H9 (cell line): ENCODE results near the gene TADA2A. TPM values are rescaled to one million over a fixed set of nuclear protein-coding genes. Genes with fewer than 3 reads are reported as not detected.

ENCODE experiments used
- DNase-seq: peaks from one replicate; pipeline ENCODE4 v3.0.0-alpha.2; 2017
- H2AFZ ChIP-seq: one replicate; pipeline ENCODE4 v1.6.1; 2013; ENCODE audit warnings: mild to moderate bottlenecking, low read length, control low read depth, moderate library complexity
- H2AK5ac ChIP-seq: 2 replicates; pipeline ENCODE4 v1.6.1; 2013; ENCODE audit warnings: low read length, control low read depth, mixed read lengths; ENCODE audit not compliant: insufficient read length
- H2BK120ac ChIP-seq: one replicate; pipeline ENCODE4 v1.6.1; 2013; ENCODE audit warnings: low read depth, mild to moderate bottlenecking, low read length, control low read depth, inconsistent platforms; ENCODE audit not compliant: poor library complexity, severe bottlenecking
- H2BK12ac ChIP-seq: 2 replicates; pipeline ENCODE4 v1.6.1; 2013; ENCODE audit warnings: low read length, control low read depth, mixed read lengths, low read depth; ENCODE audit not compliant: insufficient read length
- H2BK15ac ChIP-seq: 2 replicates; pipeline ENCODE4 v1.6.1; 2013; ENCODE audit warnings: low read depth, low read length, control low read depth
- H2BK20ac ChIP-seq: one replicate; pipeline ENCODE4 v1.6.1; 2013; ENCODE audit warnings: low read depth, mild to moderate bottlenecking, low read length, control low read depth, inconsistent platforms; ENCODE audit not compliant: poor library complexity, severe bottlenecking
- H2BK5ac ChIP-seq: 2 replicates; pipeline ENCODE4 v1.6.1; 2013; ENCODE audit warnings: low read length, control low read depth, mixed read lengths; ENCODE audit not compliant: insufficient read length
- H3K14ac ChIP-seq: 2 replicates; pipeline ENCODE4 v1.6.1; 2013; ENCODE audit warnings: low read length, control low read depth; ENCODE audit not compliant: insufficient read depth
- H3K18ac ChIP-seq: 2 replicates; pipeline ENCODE4 v1.6.1; 2013; ENCODE audit warnings: low read depth, mild to moderate bottlenecking, mixed read lengths, low read length, control low read depth; ENCODE audit not compliant: insufficient read length
- H3K23ac ChIP-seq: 2 replicates; pipeline ENCODE4 v1.6.1; 2013; ENCODE audit warnings: low read length, control low read depth, mixed read lengths, low read depth; ENCODE audit not compliant: insufficient read length
- H3K23me2 ChIP-seq: 2 replicates; pipeline ENCODE4 v1.6.1; 2013; ENCODE audit warnings: low read depth, mild to moderate bottlenecking, mixed read lengths, low read length, control low read depth; ENCODE audit not compliant: insufficient read length, poor library complexity, severe bottlenecking
- H3K27ac ChIP-seq: 2 replicates; pipeline ENCODE4 v1.5.1; 2013; ENCODE audit warnings: low read length, control low read depth, mixed read lengths, low read depth; ENCODE audit not compliant: insufficient read length
- H3K27me3 ChIP-seq: 2 replicates; pipeline ENCODE4 v1.6.1; 2013; ENCODE audit warnings: low read length, control low read depth, inconsistent platforms; ENCODE audit not compliant: insufficient read depth
- H3K4ac ChIP-seq: 2 replicates; pipeline ENCODE4 v1.6.1; 2013; ENCODE audit warnings: low read depth, mild to moderate bottlenecking, control low read depth, inconsistent platforms, low read length, moderate library complexity
- H3K4me1 ChIP-seq: 2 replicates; pipeline ENCODE4 v1.6.1; 2013; ENCODE audit warnings: low read length, control low read depth, inconsistent platforms; ENCODE audit not compliant: insufficient read depth
- H3K4me2 ChIP-seq: 2 replicates; pipeline ENCODE4 v1.6.1; 2013; ENCODE audit warnings: low read length, control low read depth, mixed read lengths; ENCODE audit not compliant: insufficient read length, insufficient read depth
- H3K56ac ChIP-seq: 2 replicates; pipeline ENCODE4 v1.6.1; 2013; ENCODE audit warnings: low read depth, mild to moderate bottlenecking, mixed read lengths, low read length, control low read depth; ENCODE audit not compliant: insufficient read length
- H3K79me1 ChIP-seq: 2 replicates; pipeline ENCODE4 v1.6.1; 2013; ENCODE audit warnings: low read depth, mild to moderate bottlenecking, moderate library complexity, low read length, control low read depth, inconsistent platforms; ENCODE audit not compliant: insufficient read depth, poor library complexity, severe bottlenecking
- H3K79me2 ChIP-seq: 2 replicates; pipeline ENCODE4 v1.6.1; 2013; ENCODE audit warnings: low read length, control low read depth, inconsistent platforms; ENCODE audit not compliant: insufficient read depth
- H3K9ac ChIP-seq: 2 replicates; pipeline ENCODE4 v1.6.1; 2013; ENCODE audit warnings: low read length, control low read depth, mixed read lengths; ENCODE audit not compliant: insufficient read length; ENCODE audit errors: extremely low read depth
- H3K9me3 ChIP-seq: one replicate; pipeline ENCODE4 v1.6.1; 2013; ENCODE audit warnings: low read depth, low read length, inconsistent platforms; ENCODE audit not compliant: control insufficient read depth
- H3T11ph ChIP-seq: one replicate; pipeline ENCODE4 v1.6.1; 2013; ENCODE audit warnings: mild to moderate bottlenecking, low read length, control low read depth, inconsistent platforms
- H4K20me1 ChIP-seq: one replicate; pipeline ENCODE4 v1.6.1; 2013; ENCODE audit not compliant: control insufficient read depth, insufficient read length, insufficient read depth
- H4K5ac ChIP-seq: 2 replicates; pipeline ENCODE4 v1.6.1; 2013; ENCODE audit warnings: low read depth, mild to moderate bottlenecking, mixed read lengths, low read length, control low read depth; ENCODE audit not compliant: insufficient read length
- H4K8ac ChIP-seq: replicated peaks from 2 replicates; pipeline ENCODE4 v1.6.1; 2013; ENCODE audit warnings: low read length, control low read depth, mixed read lengths, low read depth; ENCODE audit not compliant: insufficient read length
- H4K91ac ChIP-seq: 2 replicates; pipeline ENCODE4 v1.6.1; 2013; ENCODE audit warnings: low read depth, mild to moderate bottlenecking, moderate library complexity, mixed read lengths, low read length, control low read depth; ENCODE audit not compliant: insufficient read length
- H3K27ac Mint-ChIP-seq, 3 experiments: 2 replicates in 2 of 3; 3 replicates in 1 of 3; pipeline ENCODE4 v1.8.0; 2020 to 2021; ENCODE audit warnings: mixed read lengths in 3 of 3, mild to moderate bottlenecking in 1 of 3, moderate library complexity in 1 of 3
- H3K27me3 Mint-ChIP-seq: 2 replicates; pipeline ENCODE4 v1.8.0; 2021; ENCODE audit warnings: low read depth, mild to moderate bottlenecking, moderate library complexity, mixed read lengths
- H3K36me3 Mint-ChIP-seq, 3 experiments: 2 replicates in 2 of 3; 3 replicates in 1 of 3; pipeline ENCODE4 v1.8.0; 2020 to 2021; ENCODE audit warnings: low read depth in 3 of 3, mixed read lengths in 3 of 3; ENCODE audit not compliant: insufficient read depth in 1 of 3
- H3K4me1 Mint-ChIP-seq, 2 experiments: 2 replicates each; pipeline ENCODE4 v1.8.0; 2020; ENCODE audit warnings: mixed read lengths in 2 of 2
- H3K4me3 Mint-ChIP-seq, 2 experiments: 2 replicates in 1 of 2; 3 replicates in 1 of 2; pipeline ENCODE4 v1.8.0; 2020 to 2021; ENCODE audit warnings: mild to moderate bottlenecking in 2 of 2, mixed read lengths in 2 of 2, moderate library complexity in 1 of 2
- H3K9me3 Mint-ChIP-seq, 2 experiments: 2 replicates in 1 of 2; 3 replicates in 1 of 2; pipeline ENCODE4 v1.8.0; 2020; ENCODE audit warnings: mild to moderate bottlenecking in 2 of 2, mixed read lengths in 2 of 2, moderate library complexity in 1 of 2
- CTCF ChIP-seq: fragments of 200-600 bp; sonication (generic); conservative IDR thresholded peaks from 3 replicates; pipeline ENCODE4 v1.8.0; 2021; ENCODE audit warnings: antibody characterized with exemption, mild to moderate bottlenecking
- WGBS: extraction: QIAGEN DNeasy Blood & Tissue Kit; methylation state at CpG from one replicate; pipeline ENCODE4 v1.1.7; 2013; ENCODE audit warnings: missing lambda C conversion rate, low lambda C conversion rate, mixed read lengths; ENCODE audit not compliant: insufficient read length; ENCODE audit errors: extremely low coverage; 5-methylcytosine and 5-hydroxymethylcytosine counted together
- total RNA-seq: library from RNA; stranded (reverse); gene quantifications from 2 replicates; pipeline ENCODE4 v1.2.1, GENCODE V29; 2021

The TADA2A gene
- total RNA-seq, 1 experiment from 2014 or later: 20.9 TPM

- no peak overlapping the region for H3T11ph ChIP-seq
- Mint-ChIP-seq H3K4me3 (peak overlapping the region; percentile 94 to 97), H3K27me3 (no peaks in the 10 kb centered on the region), H3K4me1 (peaks cover 29 to 33% of the 10 kb centered on the region in 2 experiments), H3K27ac (peak overlapping the region; percentile 96 to 99 (median 98)), H3K36me3 (peaks cover 8 to 15% (median 11%) of the 10 kb centered on the region in 3 experiments), H3K9me3 (no peaks in the 10 kb centered on the region)
- no peak overlapping the region for H2BK5ac ChIP-seq
- no peak overlapping the region for H2BK20ac ChIP-seq
- H3K4me2 ChIP-seq: peak overlapping the region; percentile 92
- H4K20me1 ChIP-seq: no peaks in the 10 kb centered on the region
- H3K18ac ChIP-seq: peak overlapping the region; percentile 82
- no peak overlapping the region for H2AK5ac ChIP-seq
- no peak overlapping the region for H2BK120ac ChIP-seq
- H3K27ac ChIP-seq: no peak overlapping the region
- no peak overlapping the region for H2AFZ ChIP-seq
- H3K27me3 ChIP-seq: no peaks in the 10 kb centered on the region
- H3K4me1 ChIP-seq: peaks cover 3% of the 10 kb centered on the region; the same call in 1 of the 2 replicates
- TF ChIP-seq CTCF: no peak
- no peaks in the 10 kb centered on the region for H3K9me3 ChIP-seq
- H2BK15ac ChIP-seq: no peak overlapping the region
- peak overlapping the region; percentile 95 for H3K9ac ChIP-seq
- DNase-seq: peak; percentile 93
- H3K79me2 ChIP-seq: peaks cover 31% of the 10 kb centered on the region; the same call in 1 of the 2 replicates
- H3K23me2 ChIP-seq: peaks cover 16% of the 10 kb centered on the region
- WGBS: no CpG with 5 or more reads among the region's 21 CpGs
- peak overlapping the region; percentile 59 for H3K14ac ChIP-seq
- no peak overlapping the region for H2BK12ac ChIP-seq
- no peaks in the 10 kb centered on the region for H3K79me1 ChIP-seq
- H4K91ac ChIP-seq: peak overlapping the region; percentile 31
- H4K8ac ChIP-seq: no peak overlapping the region
- no peak overlapping the region for H3K23ac ChIP-seq
- no peak overlapping the region for H3K56ac ChIP-seq
- H4K5ac ChIP-seq: no peak overlapping the region
- H3K4ac ChIP-seq: no peak overlapping the region
These were observed 48.4 kb upstream of the TADA2A start for GRCh38 chr17:37358098-37358829.
